T-cell (primary cell): Measurements from ENCODE around the gene NT5DC1. TPM values are rescaled to one million over a fixed set of nuclear protein-coding genes. Genes with fewer than 3 reads are reported as not detected.

Experiments used
- ATAC-seq, 4 experiments: fragments of 200-7000 bp in 3 of 4; fragments of 150-1000 bp in 1 of 4; cut with Tn5 transposase; replicated peaks in 1 of 4; 1 replicate in 3 of 4; 2 replicates in 1 of 4; pipeline ENCODE4 v1.10.0; 2021; ENCODE audit warnings: moderate library complexity in 3 of 4, mild to moderate bottlenecking in 2 of 4, moderate number of reproducible peaks in 1 of 4
- CTCF ChIA-PET, 2 donors: fragments of 300-600 bp; sonication (Branson Sonifier 250); formaldehyde crosslinking; loops; one replicate each; lab custom pipeline; 2022; ENCODE audit warnings: antibody characterized with exemption in 2 of 2; lab: Charles Lee
- POLR2A ChIA-PET, 2 donors: fragments of 300-600 bp; sonication (Branson Sonifier 250); formaldehyde crosslinking; loops; one replicate each; lab custom pipeline; 2022; ENCODE audit warnings: antibody characterized with exemption in 2 of 2; lab: Charles Lee
- DNase-seq, 35 experiments: peaks; one replicate each; pipeline versions ENCODE4 v3.0.0 to v3.0.0-alpha.2; 2013 to 2023
- H3K27ac ChIP-seq: one replicate; pipeline ENCODE4 v1.5.1; 2013; ENCODE audit warnings: low read length
- H3K27me3 ChIP-seq, 2 experiments: replicated peaks in 1 of 2; 1 replicate in 1 of 2; 2 replicates in 1 of 2; pipeline versions ENCODE4 v1.6.1 to v1.7.0; 2013; ENCODE audit warnings: low read length in 1 of 2, mixed read lengths in 1 of 2; ENCODE audit not compliant: control insufficient read depth in 2 of 2, insufficient read depth in 2 of 2; ENCODE audit errors: extremely low read depth in 1 of 2
- H3K36me3 ChIP-seq, 2 donors: 1 replicate in 1 of 2; 2 replicates in 1 of 2; pipeline versions ENCODE4 v1.6.1 to v1.7.0; 2013; ENCODE audit warnings: low read length in 1 of 2; ENCODE audit not compliant: control insufficient read depth in 2 of 2, insufficient read depth in 1 of 2; ENCODE audit errors: extremely low read depth in 1 of 2
- H3K4me1 ChIP-seq, 2 experiments: 1 replicate in 1 of 2; 2 replicates in 1 of 2; pipeline versions ENCODE4 v1.6.1 to v1.7.0; 2013; ENCODE audit warnings: low read length in 2 of 2, mixed read lengths in 1 of 2; ENCODE audit not compliant: insufficient read depth in 2 of 2, control insufficient read depth in 1 of 2; ENCODE audit errors: extremely low read depth in 1 of 2
- H3K4me3 ChIP-seq, 2 donors: 1 replicate in 1 of 2; 2 replicates in 1 of 2; pipeline versions ENCODE4 v1.5.1 to v1.7.0; 2013; ENCODE audit warnings: mild to moderate bottlenecking in 2 of 2, low read length in 1 of 2, moderate library complexity in 1 of 2; ENCODE audit not compliant: control insufficient read depth in 1 of 2; ENCODE audit errors: extremely low read depth in 1 of 2
- H3K9me3 ChIP-seq: 2 replicates; pipeline ENCODE4 v1.7.0; 2013
- H3K27ac Mint-ChIP-seq, 2 donors: one replicate each; pipeline ENCODE4 v1.8.0; 2020 to 2021; ENCODE audit warnings: mild to moderate bottlenecking in 2 of 2, mixed read lengths in 2 of 2
- H3K27me3 Mint-ChIP-seq, 2 donors: one replicate each; pipeline ENCODE4 v1.8.0; 2021 to 2022; ENCODE audit warnings: mixed read lengths in 2 of 2
- H3K36me3 Mint-ChIP-seq: one replicate; pipeline ENCODE4 v1.8.0; 2021; ENCODE audit warnings: mixed read lengths
- H3K4me1 Mint-ChIP-seq, 3 donors: one replicate each; pipeline ENCODE4 v1.8.0; 2020 to 2022; ENCODE audit warnings: mixed read lengths in 3 of 3, mild to moderate bottlenecking in 1 of 3
- H3K4me3 Mint-ChIP-seq, 3 donors: one replicate each; pipeline ENCODE4 v1.8.0; 2020 to 2022; ENCODE audit warnings: mild to moderate bottlenecking in 3 of 3, mixed read lengths in 3 of 3, moderate library complexity in 3 of 3
- H3K9me3 Mint-ChIP-seq, 3 donors: one replicate each; pipeline ENCODE4 v1.8.0; 2020 to 2022; ENCODE audit warnings: mixed read lengths in 3 of 3
- WGBS: methylation state at CpG from one replicate; pipeline ENCODE4 v1.1.5; 2013; ENCODE audit warnings: missing lambda C conversion rate; ENCODE audit not compliant: insufficient coverage; 5-methylcytosine and 5-hydroxymethylcytosine counted together
- total RNA-seq, 35 experiments: library from RNA in 6 of 35; stranded (reverse) in 6 of 35; fragments of 120-200 nt in 1 of 35; gene quantifications; one replicate each; pipeline versions ENCODE4 v1.2.1 to v1.2.4 and lab custom pipeline; 2013 to 2026

NT5DC1 gene
- total RNA-seq, 5 donors from 2014 or later (not counting 1 experiment from before 2014, with no cell fraction given), result 33.8 to 47.3 (median 38.1) TPM

DNA sequence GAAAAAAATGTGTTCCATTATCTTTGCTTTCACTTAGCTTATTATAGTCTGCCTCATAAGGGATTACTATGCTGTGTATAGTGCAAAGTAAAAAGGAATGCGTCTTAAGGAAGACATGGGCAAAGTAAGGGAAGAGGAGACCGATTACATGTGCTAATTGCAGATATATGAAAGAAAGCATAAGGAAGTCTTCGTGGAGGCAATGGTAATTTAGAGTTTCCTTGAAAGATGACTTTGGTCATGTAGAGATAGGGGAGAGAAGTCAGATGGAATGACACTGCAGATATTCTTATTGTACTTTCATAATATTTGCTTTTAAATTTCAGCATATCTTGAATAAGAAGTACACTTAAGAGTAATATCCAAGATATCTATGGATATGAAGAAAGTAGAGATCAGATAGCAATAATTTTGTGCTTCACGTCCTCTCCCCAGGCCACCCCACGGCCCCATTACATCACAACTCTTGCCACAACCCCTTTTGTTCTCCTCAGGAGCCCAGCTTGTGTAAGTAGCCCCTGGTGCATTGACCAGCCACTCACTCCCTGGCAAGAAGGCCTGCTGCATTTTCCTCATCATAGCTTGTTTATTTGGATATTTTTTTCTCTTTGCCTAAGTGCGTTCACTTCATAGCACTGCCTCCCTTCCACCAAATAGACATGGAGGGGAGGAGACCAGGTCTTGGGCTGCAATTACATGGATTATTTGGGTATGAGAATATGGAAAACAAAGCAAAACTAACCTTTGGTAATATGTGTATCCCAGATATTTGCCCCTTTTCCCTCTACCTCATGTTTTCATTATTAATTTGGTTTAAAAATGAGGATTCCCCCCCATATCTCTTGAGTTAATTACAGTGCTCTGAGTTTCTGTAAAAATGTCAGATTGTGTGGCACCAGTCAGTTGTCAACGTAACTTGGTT lies 56.0 kb downstream of the NT5DC1 start:
- H3K36me3 ChIP-seq, result no peaks in the 10 kb centered on the region
- no peak overlapping the region for H3K27ac ChIP-seq
- H3K27me3 ChIP-seq, result no peaks in the 10 kb centered on the region
- POLR2A ChIA-PET, result no interaction called here
- H3K4me3 ChIP-seq, result no peak overlapping the region
- H3K36me3 Mint-ChIP-seq, result peaks cover 30% of the 10 kb centered on the region
- CTCF ChIA-PET, result no interaction called here
- peaks cover 0 to 18% (median 10%) of the 10 kb centered on the region in 3 donors for H3K4me1 Mint-ChIP-seq
- H3K9me3 ChIP-seq, result no peaks in the 10 kb centered on the region
- peaks cover 0 to 10% (median 2%) of the 10 kb centered on the region in 3 donors for H3K9me3 Mint-ChIP-seq
- H3K27me3 Mint-ChIP-seq, result no peaks in the 10 kb centered on the region
- WGBS, result no CpG with 5 or more reads among the region's 7 CpGs
- no peak for ATAC-seq
- no peak overlapping the region for H3K27ac Mint-ChIP-seq
- H3K4me1 ChIP-seq, result no peaks in the 10 kb centered on the region
- no peak for DNase-seq
- H3K4me3 Mint-ChIP-seq, result no peak overlapping the region

DNA sequence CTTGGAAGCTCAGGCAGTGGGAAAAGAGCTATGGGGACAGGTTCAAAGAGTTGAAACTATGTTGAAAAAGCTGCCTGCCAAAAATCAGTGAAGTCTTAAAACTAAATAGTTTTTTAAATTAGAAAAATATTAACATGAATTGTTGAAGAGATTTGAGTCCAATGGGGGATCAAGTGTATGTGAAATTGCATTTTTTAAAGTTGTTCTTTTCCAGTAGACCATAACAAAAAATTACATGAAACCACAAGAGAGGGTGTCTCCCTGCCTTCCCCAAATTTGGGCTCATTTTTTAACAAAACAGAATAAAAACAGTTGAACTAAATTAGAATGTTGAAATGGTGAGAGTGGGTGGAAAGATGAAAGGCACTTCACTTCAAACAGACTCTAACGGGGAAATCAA lies 56.7 kb downstream of the NT5DC1 start:
- DNase-seq (no peak), ATAC-seq (no peak)
- Mint-ChIP-seq H3K27ac (no peak overlapping the region), H3K36me3 (peaks cover 36% of the 10 kb centered on the region), H3K9me3 (peaks cover 0 to 16% (median 2%) of the 10 kb centered on the region in 3 donors), H3K4me3 (no peak overlapping the region), H3K27me3 (no peaks in the 10 kb centered on the region), H3K4me1 (peaks cover 0 to 18% (median 12%) of the 10 kb centered on the region in 3 donors)
- Histone ChIP-seq H3K9me3 (no peaks in the 10 kb centered on the region), H3K27ac (no peak overlapping the region), H3K4me3 (no peak overlapping the region), H3K36me3 (no peaks in the 10 kb centered on the region), H3K27me3 (no peaks in the 10 kb centered on the region), H3K4me1 (no peaks in the 10 kb centered on the region)
- ChIA-PET CTCF (no interaction called here), POLR2A (interaction anchor here in 1 of 2 donors (0.5 kb wide), 1 partner anchor 81 kb away, joined by 12 read pairs; no protein-coding TSS in a partner anchor)
- WGBS, result no CpG with 5 or more reads among the region's 1 CpG

DNA sequence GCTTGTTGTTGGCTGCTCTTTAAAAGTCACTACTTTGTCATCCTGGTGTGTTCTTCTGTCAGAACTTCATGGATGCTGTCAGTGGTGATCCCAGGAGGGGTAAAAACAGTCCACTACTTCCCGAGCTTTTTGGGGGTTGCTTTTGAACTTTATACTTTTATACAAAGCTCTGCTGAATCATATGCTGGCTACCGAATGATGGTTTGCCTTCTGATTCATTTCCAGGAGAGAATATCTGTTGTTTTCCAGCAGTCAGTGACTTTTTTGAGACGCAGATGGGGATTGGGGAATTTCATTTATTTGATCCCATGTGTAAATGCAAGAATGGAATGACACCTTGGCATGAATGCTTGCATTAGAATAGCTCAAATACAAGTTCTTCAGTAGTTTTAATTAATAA lies 58.0 kb downstream of the NT5DC1 start:
- ATAC-seq (no peak), DNase-seq (no peak)
- H3K36me3 Mint-ChIP-seq, result peaks cover 46% of the 10 kb centered on the region
- Histone ChIP-seq H3K27ac (no peak overlapping the region), H3K4me3 (no peak overlapping the region), H3K36me3 (no peaks in the 10 kb centered on the region), H3K27me3 (no peaks in the 10 kb centered on the region), H3K9me3 (no peaks in the 10 kb centered on the region), H3K4me1 (no peaks in the 10 kb centered on the region)
- ChIA-PET CTCF (no interaction called here), POLR2A (no interaction called here)
- no peak overlapping the region for H3K4me3 Mint-ChIP-seq
- no peaks in the 10 kb centered on the region for H3K27me3 Mint-ChIP-seq
- peaks cover 2 to 26% (median 4%) of the 10 kb centered on the region in 3 donors for H3K9me3 Mint-ChIP-seq
- WGBS, result no CpG with 5 or more reads among the region's 3 CpGs
- H3K27ac Mint-ChIP-seq, result no peak overlapping the region
- peaks cover 7 to 17% (median 16%) of the 10 kb centered on the region in 3 donors for H3K4me1 Mint-ChIP-seq

DNA sequence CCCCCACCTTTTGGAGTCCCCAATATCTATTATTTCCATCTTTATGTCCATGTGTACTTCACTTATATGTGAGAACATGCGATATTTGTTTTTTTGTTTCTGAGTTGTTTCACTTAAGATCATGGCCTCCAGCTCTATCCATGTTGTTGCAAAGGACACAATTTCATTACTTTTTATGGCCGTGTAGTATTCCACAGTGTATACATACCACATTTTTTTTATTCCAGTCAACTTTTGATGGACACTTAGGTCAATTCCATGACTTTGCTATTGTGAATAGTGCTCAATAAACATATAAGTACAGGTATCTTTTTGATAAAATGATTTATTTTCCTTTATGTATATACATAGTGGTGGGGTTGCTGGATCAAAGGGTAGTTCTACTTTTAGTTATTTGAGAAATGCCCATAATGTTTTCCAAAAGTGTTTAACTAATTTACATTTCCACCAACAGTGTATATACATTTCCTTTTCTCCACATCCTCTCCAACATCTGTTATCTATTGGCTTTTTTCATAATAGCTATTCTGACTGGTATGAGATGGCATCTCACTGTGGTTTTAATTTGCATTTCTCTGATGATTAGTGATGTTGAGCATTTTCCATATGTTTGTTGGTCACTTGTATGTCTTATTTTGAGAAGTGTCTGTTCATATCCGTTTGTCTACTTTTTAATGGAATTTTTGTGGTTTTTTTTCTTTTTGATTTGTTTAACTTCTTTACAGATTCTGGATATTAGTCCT lies 59.3 kb downstream of the NT5DC1 start:
- Histone ChIP-seq H3K4me1 (no peaks in the 10 kb centered on the region), H3K9me3 (no peaks in the 10 kb centered on the region), H3K27me3 (no peaks in the 10 kb centered on the region), H3K4me3 (no peak overlapping the region), H3K36me3 (no peaks in the 10 kb centered on the region), H3K27ac (no peak overlapping the region)
- peaks cover 55% of the 10 kb centered on the region for H3K36me3 Mint-ChIP-seq
- WGBS, result no CpG with 5 or more reads among the region's 3 CpGs
- H3K27ac Mint-ChIP-seq, result no peak overlapping the region
- peaks cover 2 to 35% (median 4%) of the 10 kb centered on the region in 3 donors for H3K9me3 Mint-ChIP-seq
- DNase-seq (no peak), ATAC-seq (no peak)
- ChIA-PET POLR2A (no interaction called here), CTCF (interaction anchor here in 1 of 2 donors (0.9 kb wide), 1 partner anchor 8 kb away, joined by 4 read pairs; no protein-coding TSS in a partner anchor)
- no peaks in the 10 kb centered on the region for H3K27me3 Mint-ChIP-seq
- H3K4me1 Mint-ChIP-seq, result peaks cover 9 to 18% (median 14%) of the 10 kb centered on the region in 3 donors
- no peak overlapping the region for H3K4me3 Mint-ChIP-seq

DNA sequence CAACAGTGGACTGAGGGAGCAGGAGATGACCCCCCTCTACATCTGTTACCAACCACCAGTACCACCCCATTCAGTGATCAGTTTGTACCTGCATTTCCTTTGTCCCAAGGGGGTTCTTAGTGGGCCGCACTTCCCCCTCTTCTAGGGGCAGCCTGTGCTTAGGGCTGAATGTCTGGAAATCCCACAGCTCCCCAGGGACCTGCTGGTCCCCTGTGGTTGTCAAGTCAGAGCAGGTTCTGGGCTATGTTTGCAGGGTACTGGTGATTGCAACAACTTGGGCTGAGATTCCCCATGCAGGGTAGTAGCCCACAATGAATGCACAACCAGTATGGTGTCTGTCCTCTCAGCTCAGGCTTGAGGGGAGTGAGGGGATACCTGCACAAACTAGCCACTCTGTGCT lies 64.9 kb downstream of the NT5DC1 start:
- 100% methylated on average over 1 of the region's 1 CpG for WGBS
- H3K9me3 Mint-ChIP-seq, result peaks cover 4 to 37% (median 6%) of the 10 kb centered on the region in 3 donors
- DNase-seq, result no peak

DNA sequence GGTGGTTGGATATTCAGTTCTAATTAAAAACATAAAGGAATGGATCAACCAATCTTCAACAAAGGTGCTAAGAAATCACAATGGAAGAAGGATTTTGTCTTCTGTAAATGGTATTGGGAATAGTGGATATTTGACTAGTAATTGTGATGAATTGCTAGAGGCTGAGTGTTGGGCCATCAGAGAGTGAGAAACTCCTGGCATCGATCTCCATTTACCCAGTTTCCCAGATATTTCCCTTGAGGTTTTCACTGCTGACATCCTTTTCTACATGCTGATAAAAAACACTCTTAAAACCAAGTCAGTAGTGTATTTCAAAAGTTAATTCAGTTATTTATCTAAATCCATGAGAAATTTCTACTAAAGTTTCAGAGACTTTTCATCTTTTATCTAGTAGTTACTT lies 65.7 kb downstream of the NT5DC1 start:
- no CpG with 5 or more reads among the region's 1 CpG for WGBS
- Histone ChIP-seq H3K36me3 (no peaks in the 10 kb centered on the region), H3K4me3 (no peak overlapping the region), H3K27me3 (no peaks in the 10 kb centered on the region), H3K4me1 (no peaks in the 10 kb centered on the region), H3K27ac (no peak overlapping the region), H3K9me3 (no peaks in the 10 kb centered on the region)
- DNase-seq (no peak), ATAC-seq (no peak)
- Mint-ChIP-seq H3K4me3 (no peak overlapping the region), H3K27ac (no peak overlapping the region), H3K9me3 (peaks cover 4 to 36% (median 6%) of the 10 kb centered on the region in 3 donors), H3K36me3 (peaks cover 72% of the 10 kb centered on the region), H3K27me3 (no peaks in the 10 kb centered on the region), H3K4me1 (peaks cover 2 to 15% (median 10%) of the 10 kb centered on the region in 3 donors)
- ChIA-PET CTCF (no interaction called here), POLR2A (no interaction called here)

More for the DNA sequence above, 64.9 kb downstream of the NT5DC1 start:
- H3K4me1 Mint-ChIP-seq, result peaks cover 2 to 10% (median 10%) of the 10 kb centered on the region in 3 donors
- H3K27me3 Mint-ChIP-seq, result no peaks in the 10 kb centered on the region
- no peak for ATAC-seq
- Histone ChIP-seq H3K4me3 (no peak overlapping the region), H3K4me1 (no peaks in the 10 kb centered on the region), H3K27ac (no peak overlapping the region), H3K27me3 (no peaks in the 10 kb centered on the region), H3K36me3 (no peaks in the 10 kb centered on the region), H3K9me3 (no peaks in the 10 kb centered on the region)
- H3K27ac Mint-ChIP-seq, result no peak overlapping the region
- ChIA-PET POLR2A (no interaction called here), CTCF (no interaction called here)
- H3K4me3 Mint-ChIP-seq, result no peak overlapping the region
- H3K36me3 Mint-ChIP-seq, result peaks cover 66% of the 10 kb centered on the region
